HCT116 (cell line): ENCODE results near the gene FSTL4. TPM values are rescaled to one million over a fixed set of nuclear protein-coding genes. Genes with fewer than 3 reads are reported as not detected.
A peak's percentile ranks its signal among the peaks of the same experiment; 100 is the strongest.

ENCODE experiments used
- ATAC-seq: fragments of 200-7000 bp; cut with Tn5 transposase; 2 replicates; pipeline ENCODE4 v1.9.1; 2020; ENCODE audit warnings: mild to moderate bottlenecking, moderate library complexity
- BruUV-seq: library from RNA; stranded (reverse); fragments of 400-500 nt; replicated peaks from 2 replicates; lab custom pipeline; 2021; lab: Mats Ljungman, UMichigan
- CTCF ChIA-PET: fragments of 300-600 bp; sonication (Branson Sonifier 250); formaldehyde crosslinking; loops from one replicate; lab custom pipeline; 2021; ENCODE audit warnings: antibody characterized with exemption; lab: Charles Lee
- POLR2A ChIA-PET: fragments of 300-600, 350-600 bp; sonication (Branson Sonifier 250); formaldehyde crosslinking; loops from one replicate; lab custom pipeline; 2021; ENCODE audit warnings: antibody characterized with exemption; lab: Charles Lee
- RAD21 ChIA-PET, 2 experiments: fragments of 300-600 bp; sonication (Branson Sonifier 250); formaldehyde crosslinking; loops; one replicate each; lab custom pipeline; 2023; ENCODE audit warnings: low total read pairs in 2 of 2; ENCODE audit not compliant: uncharacterized antibody in 2 of 2, unreplicated experiment in 2 of 2, low non-redundant PET in 1 of 2; lab: Charles Lee
- DNase-seq: peaks from one replicate; pipeline ENCODE4 v3.0.0-alpha.2; 2010; ENCODE audit warnings: low read depth, low spot score
- H2AFZ ChIP-seq: fragments of 200-600 bp; shearing (Covaris generic), sonication (generic); 2 replicates; pipeline ENCODE4 v1.6.1; 2017; ENCODE audit warnings: low read depth, mixed run types, mixed read lengths, antibody characterized with exemption, low read length; ENCODE audit not compliant: poor library complexity, severe bottlenecking
- H3K27ac ChIP-seq: 2 replicates; pipeline ENCODE4 v1.5.1; 2012; ENCODE audit warnings: low read depth, low read length
- H3K27me3 ChIP-seq: fragments of 200-600 bp; sonication (generic); 2 replicates; pipeline ENCODE4 v1.6.1; 2016; ENCODE audit warnings: mixed run types, low read length, mixed read lengths; ENCODE audit not compliant: insufficient read depth
- H3K36me3 ChIP-seq, 2 experiments: fragments of 200-500 bp in 1 of 2; fragments of 200-600 bp in 1 of 2; sonication (Bioruptor generic) in 1 of 2; sonication (generic) in 1 of 2; 2 replicates each; pipeline versions ENCODE4 v1.5.1 to v1.6.1; 2014 to 2016; ENCODE audit warnings: low read length in 2 of 2, inconsistent platforms in 1 of 2, mixed read lengths in 1 of 2, mixed run types in 1 of 2; ENCODE audit not compliant: insufficient read depth in 2 of 2, control insufficient read depth in 1 of 2
- H3K4me1 ChIP-seq, 2 experiments: fragments of 200-600 bp in 1 of 2; sonication (generic) in 1 of 2; 2 replicates each; pipeline versions ENCODE4 v1.5.1 to v1.6.1; 2012 to 2017; ENCODE audit warnings: low read length in 2 of 2, inconsistent platforms in 1 of 2, mild to moderate bottlenecking in 1 of 2, mixed read lengths in 1 of 2, mixed run types in 1 of 2, moderate library complexity in 1 of 2; ENCODE audit not compliant: insufficient read depth in 2 of 2, control insufficient read depth in 1 of 2
- H3K4me2 ChIP-seq: fragments of 200-600 bp; sonication (generic); 2 replicates; pipeline ENCODE4 v1.6.1; 2017; ENCODE audit warnings: mixed run types, low read length, mixed read lengths
- H3K4me3 ChIP-seq, 2 experiments: fragments of 200-600 bp in 1 of 2; sonication (generic) in 1 of 2; replicated peaks in 1 of 2; 2 replicates each; pipeline ENCODE4 v1.5.1; 2011 to 2016; ENCODE audit warnings: low read length in 2 of 2, control low read depth in 1 of 2, low read depth in 1 of 2, mild to moderate bottlenecking in 1 of 2, mixed read lengths in 1 of 2, mixed run types in 1 of 2
- H3K79me2 ChIP-seq: fragments of 200-600 bp; sonication (generic); 2 replicates; pipeline ENCODE4 v1.6.1; 2017; ENCODE audit warnings: mild to moderate bottlenecking, mixed run types, low read length, moderate library complexity, mixed read lengths; ENCODE audit not compliant: insufficient read depth
- H3K9ac ChIP-seq: fragments of 200-600 bp; sonication (generic); 2 replicates; pipeline ENCODE4 v1.6.1; 2016; ENCODE audit warnings: low read length, mixed read lengths
- H3K9me2 ChIP-seq: fragments of 200-600 bp; sonication (generic), shearing (Covaris generic); 2 replicates; pipeline ENCODE4 v1.6.1; 2017; ENCODE audit warnings: mixed run types, mild to moderate bottlenecking, moderate library complexity; ENCODE audit not compliant: insufficient read depth
- H3K9me3 ChIP-seq, 2 experiments: fragments of 200-500 bp in 1 of 2; fragments of 200-600 bp in 1 of 2; sonication (Bioruptor generic) in 1 of 2; sonication (generic) in 1 of 2; 2 replicates each; pipeline ENCODE4 v1.6.1; 2014 to 2017; ENCODE audit warnings: low read length in 2 of 2, mixed read lengths in 2 of 2, inconsistent platforms in 1 of 2, low read depth in 1 of 2, mild to moderate bottlenecking in 1 of 2, mixed run types in 1 of 2, moderate library complexity in 1 of 2; ENCODE audit not compliant: control insufficient read depth in 1 of 2, insufficient read depth in 1 of 2
- H4K20me1 ChIP-seq: fragments of 200-600 bp; sonication (generic), shearing (Covaris generic); 2 replicates; pipeline ENCODE4 v1.6.1; 2017; ENCODE audit warnings: mixed run types, mild to moderate bottlenecking, moderate library complexity; ENCODE audit not compliant: insufficient read depth
- ATF3 ChIP-seq: IDR thresholded peaks from 2 replicates; pipeline ENCODE4 v1.6.1; 2012
- CBX3 ChIP-seq: IDR thresholded peaks from 2 replicates; pipeline ENCODE4 v1.6.1; 2012; ENCODE audit warnings: low read depth
- EGR1 ChIP-seq: IDR thresholded peaks from 2 replicates; pipeline ENCODE4 v1.6.1; 2012; ENCODE audit warnings: low read depth
- ELF1 ChIP-seq: IDR thresholded peaks from 2 replicates; pipeline ENCODE4 v1.6.1; 2012; ENCODE audit warnings: low read depth, borderline replicate concordance
- EZH2 ChIP-seq: fragments of 200-600 bp; sonication (generic); IDR thresholded peaks from 2 replicates; pipeline ENCODE4 v1.6.1; 2017; ENCODE audit warnings: antibody characterized with exemption, mixed run types
- MAX ChIP-seq: IDR thresholded peaks from 2 replicates; pipeline ENCODE4 v1.6.1; 2012
- POLR2A ChIP-seq: IDR thresholded peaks from 2 replicates; pipeline ENCODE4 v1.7.0; 2011; ENCODE audit warnings: borderline replicate concordance; ENCODE audit not compliant: insufficient read depth, insufficient read length; ENCODE audit errors: extremely low read depth
- POLR2AphosphoS5 ChIP-seq: IDR thresholded peaks from 2 replicates; pipeline ENCODE4 v1.6.1; 2011; ENCODE audit warnings: mild to moderate bottlenecking, low read depth, low read length, moderate library complexity
- RAD21 ChIP-seq: IDR thresholded peaks from 2 replicates; pipeline ENCODE4 v1.6.1; 2012; ENCODE audit warnings: low read depth, mild to moderate bottlenecking
- SIN3A ChIP-seq: IDR thresholded peaks from 2 replicates; pipeline ENCODE4 v1.6.1; 2012; ENCODE audit warnings: low read depth
- SP1 ChIP-seq: IDR thresholded peaks from 2 replicates; pipeline ENCODE4 v1.6.1; 2012; ENCODE audit warnings: low read depth
- TCF7L2 ChIP-seq: IDR thresholded peaks from 2 replicates; pipeline ENCODE4 v1.7.0; 2011; ENCODE audit warnings: borderline replicate concordance, inconsistent platforms; ENCODE audit not compliant: insufficient read depth, insufficient read length; ENCODE audit errors: extremely low read depth
- YY1 ChIP-seq: IDR thresholded peaks from 2 replicates; pipeline ENCODE4 v1.6.1; 2011; ENCODE audit warnings: low read length, low read depth, moderate library complexity, mild to moderate bottlenecking; ENCODE audit not compliant: insufficient replicate concordance; ENCODE audit errors: extremely low read depth
- intact Hi-C: fragments of 100-400 bp; cut with micrococcal nuclease; formaldehyde crosslinking; loops from 2 replicates; pipeline ENCODE4 v1.10.0; 2022
- total RNA-seq: library from RNA; stranded (reverse); gene quantifications from one replicate; pipeline ENCODE4 v1.2.1, GENCODE V29; 2021; ENCODE audit not compliant: unreplicated experiment
- TF ChIP-seq, protein P1 (sequence below): IDR thresholded peaks from 2 replicates; pipeline ENCODE4 v1.6.1; 2011; ENCODE audit warnings: mild to moderate bottlenecking, low read length, moderate library complexity; ENCODE audit not compliant: insufficient replicate concordance; ENCODE audit errors: extremely low read depth
- TF ChIP-seq, protein P2 (sequence below), 3 experiments: fragments of 200-600 bp in 1 of 3; sonication (generic) in 1 of 3; IDR thresholded peaks in 2 of 3; conservative IDR thresholded peaks in 1 of 3; 2 replicates each; pipeline ENCODE4 v1.5.1; 2012 to 2017; ENCODE audit warnings: low read depth in 2 of 3, low read length in 2 of 3, antibody characterized with exemption in 1 of 3, borderline replicate concordance in 1 of 3, control low read depth in 1 of 3, mild to moderate bottlenecking in 1 of 3, mixed read lengths in 1 of 3, mixed run types in 1 of 3, moderate library complexity in 1 of 3; ENCODE audit not compliant: insufficient read depth in 1 of 3
- TF ChIP-seq, protein P3 (sequence below): IDR thresholded peaks from 2 replicates; pipeline ENCODE4 v1.6.1; 2012; ENCODE audit warnings: low read depth

Gene FSTL4
- total RNA-seq, 1 experiment from 2014 or later: 0.37 TPM

GRCh38 chr5:133364936-133365707 is 247.2 kb downstream of the FSTL4 start:
- Histone ChIP-seq H2AFZ (no peak overlapping the region), H3K9me2 (no peaks in the 10 kb centered on the region), H3K4me2 (no peak overlapping the region), H3K4me3 (no peak overlapping the region), H3K79me2 (no peaks in the 10 kb centered on the region), H3K4me1 (peaks cover 0 to 8% of the 10 kb centered on the region in 2 experiments; a peak in 2 of 4 replicates), H3K9ac (no peak overlapping the region), H3K27ac (no peak overlapping the region), H3K9me3 (no peaks in the 10 kb centered on the region), H3K36me3 (no peaks in the 10 kb centered on the region), H4K20me1 (no peaks in the 10 kb centered on the region), H3K27me3 (no peaks in the 10 kb centered on the region)
- BruUV-seq: no TSS peak
- RAD21 ChIA-PET: no interaction called here
- POLR2A ChIA-PET: no interaction called here
- intact Hi-C loops: loop anchor here (1.0 kb wide), 1 partner anchor 95 kb away; no protein-coding TSS in a partner anchor
- CTCF ChIA-PET: interaction anchor here (1.4 kb wide), 1 partner anchor 117 kb away, joined by 3 read pairs; no protein-coding TSS in a partner anchor
- DNase-seq: no peak
- ATAC-seq: no peak
- TF ChIP-seq EZH2 (no peak), ELF1 (no peak), CBX3 (no peak), ATF3 (no peak), EGR1 (no peak), POLR2A (no peak), SP1 (no peak), TCF7L2 (no peak), POLR2AphosphoS5 (no peak), YY1 (no peak), MAX (no peak), SIN3A (no peak), RAD21 (peak; percentile 76)
- TF ChIP-seq, protein P1, sequence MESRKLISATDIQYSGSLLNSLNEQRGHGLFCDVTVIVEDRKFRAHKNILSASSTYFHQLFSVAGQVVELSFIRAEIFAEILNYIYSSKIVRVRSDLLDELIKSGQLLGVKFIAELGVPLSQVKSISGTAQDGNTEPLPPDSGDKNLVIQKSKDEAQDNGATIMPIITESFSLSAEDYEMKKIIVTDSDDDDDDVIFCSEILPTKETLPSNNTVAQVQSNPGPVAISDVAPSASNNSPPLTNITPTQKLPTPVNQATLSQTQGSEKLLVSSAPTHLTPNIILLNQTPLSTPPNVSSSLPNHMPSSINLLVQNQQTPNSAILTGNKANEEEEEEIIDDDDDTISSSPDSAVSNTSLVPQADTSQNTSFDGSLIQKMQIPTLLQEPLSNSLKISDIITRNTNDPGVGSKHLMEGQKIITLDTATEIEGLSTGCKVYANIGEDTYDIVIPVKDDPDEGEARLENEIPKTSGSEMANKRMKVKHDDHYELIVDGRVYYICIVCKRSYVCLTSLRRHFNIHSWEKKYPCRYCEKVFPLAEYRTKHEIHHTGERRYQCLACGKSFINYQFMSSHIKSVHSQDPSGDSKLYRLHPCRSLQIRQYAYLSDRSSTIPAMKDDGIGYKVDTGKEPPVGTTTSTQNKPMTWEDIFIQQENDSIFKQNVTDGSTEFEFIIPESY: no peak
- TF ChIP-seq, protein P2, sequence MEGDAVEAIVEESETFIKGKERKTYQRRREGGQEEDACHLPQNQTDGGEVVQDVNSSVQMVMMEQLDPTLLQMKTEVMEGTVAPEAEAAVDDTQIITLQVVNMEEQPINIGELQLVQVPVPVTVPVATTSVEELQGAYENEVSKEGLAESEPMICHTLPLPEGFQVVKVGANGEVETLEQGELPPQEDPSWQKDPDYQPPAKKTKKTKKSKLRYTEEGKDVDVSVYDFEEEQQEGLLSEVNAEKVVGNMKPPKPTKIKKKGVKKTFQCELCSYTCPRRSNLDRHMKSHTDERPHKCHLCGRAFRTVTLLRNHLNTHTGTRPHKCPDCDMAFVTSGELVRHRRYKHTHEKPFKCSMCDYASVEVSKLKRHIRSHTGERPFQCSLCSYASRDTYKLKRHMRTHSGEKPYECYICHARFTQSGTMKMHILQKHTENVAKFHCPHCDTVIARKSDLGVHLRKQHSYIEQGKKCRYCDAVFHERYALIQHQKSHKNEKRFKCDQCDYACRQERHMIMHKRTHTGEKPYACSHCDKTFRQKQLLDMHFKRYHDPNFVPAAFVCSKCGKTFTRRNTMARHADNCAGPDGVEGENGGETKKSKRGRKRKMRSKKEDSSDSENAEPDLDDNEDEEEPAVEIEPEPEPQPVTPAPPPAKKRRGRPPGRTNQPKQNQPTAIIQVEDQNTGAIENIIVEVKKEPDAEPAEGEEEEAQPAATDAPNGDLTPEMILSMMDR (IDR thresholded peaks at IDR 0.05 in 2 of 3, conservative IDR thresholded peaks at IDR 0.05 in 1 of 3; ENCODE audit: borderline replicate concordance in 1 of 3, insufficient read depth in 1 of 3, low read depth in 2 of 3, low read length in 2 of 3): peak; percentile 47 to 69 (median 67); a peak in 5 of 6 replicates
- TF ChIP-seq, protein P3, sequence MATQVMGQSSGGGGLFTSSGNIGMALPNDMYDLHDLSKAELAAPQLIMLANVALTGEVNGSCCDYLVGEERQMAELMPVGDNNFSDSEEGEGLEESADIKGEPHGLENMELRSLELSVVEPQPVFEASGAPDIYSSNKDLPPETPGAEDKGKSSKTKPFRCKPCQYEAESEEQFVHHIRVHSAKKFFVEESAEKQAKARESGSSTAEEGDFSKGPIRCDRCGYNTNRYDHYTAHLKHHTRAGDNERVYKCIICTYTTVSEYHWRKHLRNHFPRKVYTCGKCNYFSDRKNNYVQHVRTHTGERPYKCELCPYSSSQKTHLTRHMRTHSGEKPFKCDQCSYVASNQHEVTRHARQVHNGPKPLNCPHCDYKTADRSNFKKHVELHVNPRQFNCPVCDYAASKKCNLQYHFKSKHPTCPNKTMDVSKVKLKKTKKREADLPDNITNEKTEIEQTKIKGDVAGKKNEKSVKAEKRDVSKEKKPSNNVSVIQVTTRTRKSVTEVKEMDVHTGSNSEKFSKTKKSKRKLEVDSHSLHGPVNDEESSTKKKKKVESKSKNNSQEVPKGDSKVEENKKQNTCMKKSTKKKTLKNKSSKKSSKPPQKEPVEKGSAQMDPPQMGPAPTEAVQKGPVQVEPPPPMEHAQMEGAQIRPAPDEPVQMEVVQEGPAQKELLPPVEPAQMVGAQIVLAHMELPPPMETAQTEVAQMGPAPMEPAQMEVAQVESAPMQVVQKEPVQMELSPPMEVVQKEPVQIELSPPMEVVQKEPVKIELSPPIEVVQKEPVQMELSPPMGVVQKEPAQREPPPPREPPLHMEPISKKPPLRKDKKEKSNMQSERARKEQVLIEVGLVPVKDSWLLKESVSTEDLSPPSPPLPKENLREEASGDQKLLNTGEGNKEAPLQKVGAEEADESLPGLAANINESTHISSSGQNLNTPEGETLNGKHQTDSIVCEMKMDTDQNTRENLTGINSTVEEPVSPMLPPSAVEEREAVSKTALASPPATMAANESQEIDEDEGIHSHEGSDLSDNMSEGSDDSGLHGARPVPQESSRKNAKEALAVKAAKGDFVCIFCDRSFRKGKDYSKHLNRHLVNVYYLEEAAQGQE: no peak
